Urinary bladder (tissue), 4 donors: Measurements from ENCODE around the gene HMX2. TPM values are rescaled to one million over a fixed set of nuclear protein-coding genes. Genes with fewer than 3 reads are reported as not detected.
"Not testable (repeated sequence)": the region's sequence is repeated elsewhere in the genome, so short reads cannot be mapped to it uniquely, and the experiment has no call there.

Source experiments
- DNase-seq: peaks from one replicate; pipeline ENCODE4 v3.0.0-alpha.2; 2015; ENCODE audit errors: extremely low spot score
- H3K27ac ChIP-seq: one replicate; pipeline ENCODE4 v1.5.1; 2013; ENCODE audit warnings: low read depth, mild to moderate bottlenecking, moderate library complexity
- H3K36me3 ChIP-seq: one replicate; pipeline ENCODE4 v1.6.1; 2013; ENCODE audit warnings: mild to moderate bottlenecking, moderate library complexity; ENCODE audit not compliant: insufficient read depth
- H3K4me1 ChIP-seq: one replicate; pipeline ENCODE4 v1.6.1; 2013; ENCODE audit warnings: mild to moderate bottlenecking, moderate library complexity; ENCODE audit not compliant: insufficient read depth
- H3K4me3 ChIP-seq: one replicate; pipeline ENCODE4 v1.5.1; 2013; ENCODE audit warnings: low read depth, low read length
- WGBS: extraction: QIAGEN DNeasy Blood & Tissue Kit; methylation state at CpG from one replicate; pipeline ENCODE4 v1.1.7; 2013; 5-methylcytosine and 5-hydroxymethylcytosine counted together
- polyA plus RNA-seq: library from polyadenylated mRNA; stranded (reverse); fragments of 200-250 nt; gene quantifications from one replicate; pipeline ENCODE4 v1.2.3, GENCODE V29; 2013
- total RNA-seq: library from RNA; depleted of rRNA; stranded (reverse); fragments of >200 nt; gene quantifications from one replicate; pipeline ENCODE4 v1.2.3, GENCODE V29; 2014
- donor health status: healthy with polysubstance abuse.
- donor health status: healthy.

HMX2 gene
- total and polyA plus RNA-seq, 2 donors = not detected

GRCh38 chr10:123175389-123176387 lies 27.8 kb downstream of the HMX2 start:
- no peak overlapping the region for H3K4me3 ChIP-seq
- no peak overlapping the region for H3K27ac ChIP-seq
- H3K4me1 ChIP-seq = peaks cover 2% of the 10 kb centered on the region
- 77% methylated on average over 9 of the region's 9 CpGs for WGBS
- DNase-seq = no peak
- H3K36me3 ChIP-seq = peaks cover 1% of the 10 kb centered on the region

- H3K4me1 ChIP-seq, DNase-seq, H3K27ac ChIP-seq, H3K4me3 ChIP-seq, H3K36me3 ChIP-seq: not testable (repeated sequence)
- WGBS = 94% methylated on average over 4 of the region's 4 CpGs
These were observed 30.5 kb downstream of the HMX2 start for GRCh38 chr10:123178390-123178789.

- Histone ChIP-seq H3K4me3 (no peak overlapping the region), H3K4me1 (no peaks in the 10 kb centered on the region), H3K27ac (no peak overlapping the region), H3K36me3 (no peaks in the 10 kb centered on the region)
- WGBS = 89% methylated on average over 7 of the region's 7 CpGs
- no peak for DNase-seq
These were observed 32.5 kb downstream of the HMX2 start for GRCh38 chr10:123180101-123181090.

- no peak overlapping the region for H3K4me3 ChIP-seq
- no peak for DNase-seq
These were observed 35.8 kb downstream of the HMX2 start for GRCh38 chr10:123183724-123184123.

GRCh38 chr10:123187781-123188180 lies 39.8 kb downstream of the HMX2 start:
- WGBS = 97% methylated on average over 5 of the region's 5 CpGs
- Histone ChIP-seq H3K36me3 (no peaks in the 10 kb centered on the region), H3K4me3 (no peak overlapping the region), H3K4me1 (no peaks in the 10 kb centered on the region), H3K27ac (no peak overlapping the region)
- no peak for DNase-seq

More at GRCh38 chr10:123183724-123184123, 35.8 kb downstream of the HMX2 start:
- 96% methylated on average over 2 of the region's 2 CpGs for WGBS
- H3K27ac ChIP-seq = no peak overlapping the region
- no peaks in the 10 kb centered on the region for H3K36me3 ChIP-seq
- no peaks in the 10 kb centered on the region for H3K4me1 ChIP-seq

GRCh38 chr10:123191886-123192285 lies 44.0 kb downstream of the HMX2 start:
- H3K4me3 ChIP-seq = no peak overlapping the region
- DNase-seq = no peak
- WGBS = 88% methylated on average over 8 of the region's 8 CpGs

GRCh38 chr10:123194056-123194455 lies 46.1 kb downstream of the HMX2 start:
- Histone ChIP-seq H3K4me3 (no peak overlapping the region), H3K36me3 (no peaks in the 10 kb centered on the region), H3K4me1 (no peaks in the 10 kb centered on the region), H3K27ac (no peak overlapping the region)
- no peak for DNase-seq
- WGBS = 87% methylated on average over 9 of the region's 9 CpGs

More at GRCh38 chr10:123191886-123192285, 44.0 kb downstream of the HMX2 start:
- Histone ChIP-seq H3K27ac (no peak overlapping the region), H3K4me1 (no peaks in the 10 kb centered on the region), H3K36me3 (no peaks in the 10 kb centered on the region)

Other genes starting within 250 kb of the HMX2 start
- gene FAM24A, start 237.5 kb upstream of the HMX2 start, total RNA-seq = not detected
- not detected for gene FAM24A, start 237.5 kb upstream of the HMX2 start, polyA plus RNA-seq
- gene C10orf88, start 193.9 kb upstream of the HMX2 start, total RNA-seq = 18.5 TPM
- gene C10orf88, start 193.9 kb upstream of the HMX2 start, polyA plus RNA-seq = 6.0 TPM
- gene PSTK, start 167.7 kb upstream of the HMX2 start, total RNA-seq = 5.0 TPM
- 3.1 TPM for gene PSTK, start 167.7 kb upstream of the HMX2 start, polyA plus RNA-seq
- gene IKZF5, start 139.3 kb upstream of the HMX2 start, total RNA-seq = 19.1 TPM
- 8.6 TPM for gene IKZF5, start 139.3 kb upstream of the HMX2 start, polyA plus RNA-seq
- 24.0 TPM for gene ACADSB, start 139.1 kb upstream of the HMX2 start, total RNA-seq
- 12.7 TPM for gene ACADSB, start 139.1 kb upstream of the HMX2 start, polyA plus RNA-seq
- gene HMX3, start 12.2 kb upstream of the HMX2 start, total RNA-seq = not detected
- gene HMX3, start 12.2 kb upstream of the HMX2 start, polyA plus RNA-seq = not detected
- 115 TPM for gene BUB3, start 6.3 kb downstream of the HMX2 start, total RNA-seq
- gene BUB3, start 6.3 kb downstream of the HMX2 start, polyA plus RNA-seq = 69.8 TPM